Right forelimb (tissue), 1 donor: Measurements from ENCODE around the gene ZNF516.
"Not testable (repeated sequence)": the region's sequence is repeated elsewhere in the genome, so short reads cannot be mapped to it uniquely, and the experiment has no call there.

Experiments
- DNase-seq: peaks from one replicate; pipeline ENCODE4 v3.0.0-alpha.2; 2018

The ZNF516 gene

GRCh38 chr18:76495006-76495370 is at the start of gene ZNF516:
TSS of gene ZNF516 (minus strand) at chr18:76495242. CDS start at chr18:76443054, 52,188 bp downstream.
- DNase-seq: no peak

GRCh38 chr18:76538846-76539245 is 43.8 kb upstream of the ZNF516 start:
- no peak for DNase-seq

- no peak for DNase-seq
Observed at GRCh38 chr18:76537621-76538020, 42.6 kb upstream of the ZNF516 start.

GRCh38 chr18:76536593-76536992 is 41.6 kb upstream of the ZNF516 start:
- DNase-seq: not testable (repeated sequence)

GRCh38 chr18:76532875-76533274 is 37.8 kb upstream of the ZNF516 start:
- DNase-seq: no peak

GRCh38 chr18:76530846-76531245 is 35.8 kb upstream of the ZNF516 start:
- DNase-seq: no peak

- no peak for DNase-seq
Observed at GRCh38 chr18:76530391-76530790, 35.3 kb upstream of the ZNF516 start.

- no peak for DNase-seq
Observed at GRCh38 chr18:76529433-76529811, 34.4 kb upstream of the ZNF516 start.

- peak; percentile 74 for DNase-seq
Observed at GRCh38 chr18:76528477-76529432, 33.7 kb upstream of the ZNF516 start.

- DNase-seq: no peak
Observed at GRCh38 chr18:76525911-76526310, 30.9 kb upstream of the ZNF516 start.

GRCh38 chr18:76524900-76525698 is 30.1 kb upstream of the ZNF516 start:
- DNase-seq: peak; percentile 78

- no peak for DNase-seq
Observed at GRCh38 chr18:76524477-76524876, 29.4 kb upstream of the ZNF516 start.

- DNase-seq: no peak
Observed at GRCh38 chr18:76522551-76522950, 27.5 kb upstream of the ZNF516 start.

- DNase-seq: no peak
Observed at GRCh38 chr18:76522122-76522503, 27.1 kb upstream of the ZNF516 start.

- no peak for DNase-seq
Observed at GRCh38 chr18:76521417-76522121, 26.5 kb upstream of the ZNF516 start.

GRCh38 chr18:76518860-76519538 is 24.0 kb upstream of the ZNF516 start:
- no peak for DNase-seq

- DNase-seq: peak; percentile 76
Observed at GRCh38 chr18:76518123-76518859, 23.2 kb upstream of the ZNF516 start.

- DNase-seq: no peak
Observed at GRCh38 chr18:76515576-76515975, 20.5 kb upstream of the ZNF516 start.

GRCh38 chr18:76514573-76514972 is 19.5 kb upstream of the ZNF516 start:
- DNase-seq: no peak

- no peak for DNase-seq
Observed at GRCh38 chr18:76507830-76508385, 12.9 kb upstream of the ZNF516 start.

- no peak for DNase-seq
Observed at GRCh38 chr18:76506974-76507764, 12.1 kb upstream of the ZNF516 start.
